ENCODE measurements around the gene NF2. TPM values are rescaled to one million over a fixed set of nuclear protein-coding genes. Genes with fewer than 3 reads are reported as not detected.

The NF2 gene
- total RNA-seq, 1 experiment from 2014 or later: 199 TPM

GRCh38 chr22:29642694-29643093 is 39.3 kb downstream of the NF2 start:
- no peak for DNase-seq (ENCODE audit: low read depth)
- in situ Hi-C loops (cut with HindIII; ENCODE audit: low pct_unique_long_range_greater_than_20kb, low sequenced_read_pairs): no loop called here

GRCh38 chr22:29647954-29648737 is 44.7 kb downstream of the NF2 start:
- in situ Hi-C loops (cut with HindIII; ENCODE audit: low pct_unique_long_range_greater_than_20kb, low sequenced_read_pairs): no loop called here
- no peak for DNase-seq (ENCODE audit: low read depth)

GRCh38 chr22:29650370-29650769 is 46.9 kb downstream of the NF2 start:
- in situ Hi-C loops (cut with HindIII; ENCODE audit: low pct_unique_long_range_greater_than_20kb, low sequenced_read_pairs): no loop called here
- DNase-seq (ENCODE audit: low read depth): no peak

GRCh38 chr22:29651652-29652051 is 48.2 kb downstream of the NF2 start:
- in situ Hi-C loops (cut with HindIII; ENCODE audit: low pct_unique_long_range_greater_than_20kb, low sequenced_read_pairs): no loop called here
- no peak for DNase-seq (ENCODE audit: low read depth)

GRCh38 chr22:29654420-29654819 is 51.0 kb downstream of the NF2 start:
- no peak for DNase-seq (ENCODE audit: low read depth)
- in situ Hi-C loops (cut with HindIII; ENCODE audit: low pct_unique_long_range_greater_than_20kb, low sequenced_read_pairs): no loop called here

- in situ Hi-C loops (cut with HindIII; ENCODE audit: low pct_unique_long_range_greater_than_20kb, low sequenced_read_pairs): no loop called here
These were observed 51.4 kb downstream of the NF2 start for GRCh38 chr22:29654882-29655281.

GRCh38 chr22:29658176-29658575 is 54.7 kb downstream of the NF2 start:
- in situ Hi-C loops (cut with HindIII; ENCODE audit: low pct_unique_long_range_greater_than_20kb, low sequenced_read_pairs): no loop called here
- DNase-seq (ENCODE audit: low read depth): no peak

More at GRCh38 chr22:29654882-29655281, 51.4 kb downstream of the NF2 start:
- DNase-seq (ENCODE audit: low read depth): no peak

GRCh38 chr22:29660021-29660420 is 56.6 kb downstream of the NF2 start:
- no peak for DNase-seq (ENCODE audit: low read depth)
- in situ Hi-C loops (cut with HindIII; ENCODE audit: low pct_unique_long_range_greater_than_20kb, low sequenced_read_pairs): no loop called here

GRCh38 chr22:29661336-29661735 is 57.9 kb downstream of the NF2 start:
- DNase-seq (ENCODE audit: low read depth): no peak
- in situ Hi-C loops (cut with HindIII; ENCODE audit: low pct_unique_long_range_greater_than_20kb, low sequenced_read_pairs): no loop called here

- DNase-seq (ENCODE audit: low read depth): no peak
- in situ Hi-C loops (cut with HindIII; ENCODE audit: low pct_unique_long_range_greater_than_20kb, low sequenced_read_pairs): no loop called here
These were observed 59.9 kb downstream of the NF2 start for GRCh38 chr22:29663180-29663821.

GRCh38 chr22:29665486-29665885 is 62.1 kb downstream of the NF2 start:
- DNase-seq (ENCODE audit: low read depth): no peak
- in situ Hi-C loops (cut with HindIII; ENCODE audit: low pct_unique_long_range_greater_than_20kb, low sequenced_read_pairs): no loop called here

GRCh38 chr22:29668673-29669072 is 65.2 kb downstream of the NF2 start:
- in situ Hi-C loops (cut with HindIII; ENCODE audit: low pct_unique_long_range_greater_than_20kb, low sequenced_read_pairs): no loop called here
- no peak for DNase-seq (ENCODE audit: low read depth)

- DNase-seq (ENCODE audit: low read depth): no peak
- in situ Hi-C loops (cut with HindIII; ENCODE audit: low pct_unique_long_range_greater_than_20kb, low sequenced_read_pairs): no loop called here
These were observed 67.2 kb downstream of the NF2 start for GRCh38 chr22:29670626-29671025.

- in situ Hi-C loops (cut with HindIII; ENCODE audit: low pct_unique_long_range_greater_than_20kb, low sequenced_read_pairs): no loop called here
- DNase-seq (ENCODE audit: low read depth): no peak
These were observed 70.1 kb downstream of the NF2 start for GRCh38 chr22:29673361-29674066.

- in situ Hi-C loops (cut with HindIII; ENCODE audit: low pct_unique_long_range_greater_than_20kb, low sequenced_read_pairs): no loop called here
These were observed 70.7 kb downstream of the NF2 start for GRCh38 chr22:29674121-29674520.

GRCh38 chr22:29679316-29679715 is 75.9 kb downstream of the NF2 start:
- no peak for DNase-seq (ENCODE audit: low read depth)
- in situ Hi-C loops (cut with HindIII; ENCODE audit: low pct_unique_long_range_greater_than_20kb, low sequenced_read_pairs): no loop called here

More at GRCh38 chr22:29674121-29674520, 70.7 kb downstream of the NF2 start:
- no peak for DNase-seq (ENCODE audit: low read depth)

GRCh38 chr22:29683536-29683935 is 80.1 kb downstream of the NF2 start:
- no peak for DNase-seq (ENCODE audit: low read depth)
- in situ Hi-C loops (cut with HindIII; ENCODE audit: low pct_unique_long_range_greater_than_20kb, low sequenced_read_pairs): no loop called here

GRCh38 chr22:29684244-29684643 is 80.8 kb downstream of the NF2 start:
- in situ Hi-C loops (cut with HindIII; ENCODE audit: low pct_unique_long_range_greater_than_20kb, low sequenced_read_pairs): no loop called here
- DNase-seq (ENCODE audit: low read depth): no peak

- in situ Hi-C loops (cut with HindIII; ENCODE audit: low pct_unique_long_range_greater_than_20kb, low sequenced_read_pairs): no loop called here
- DNase-seq (ENCODE audit: low read depth): no peak
These were observed 85.9 kb downstream of the NF2 start for GRCh38 chr22:29689206-29689879.

Data from Caki2 (cell line).